Measurements from ENCODE around the gene TBX10.
"Not testable (repeated sequence)": the region's sequence is repeated elsewhere in the genome, so short reads cannot be mapped to it uniquely, and the experiment has no call there.

TBX10 gene
- long read RNA-seq, donor 1 = 0 reads
- long read RNA-seq, donor 2 = 0 reads
- long read RNA-seq, donor 3 = 0 reads
- long read RNA-seq, donor 4 = 0 reads
- long read RNA-seq, donor 5 = 0 reads
- long read RNA-seq, donor 6 = 0 reads
- long read RNA-seq, donor 7 = 0 reads
- long read RNA-seq, donor 8 = 0 reads

DNA sequence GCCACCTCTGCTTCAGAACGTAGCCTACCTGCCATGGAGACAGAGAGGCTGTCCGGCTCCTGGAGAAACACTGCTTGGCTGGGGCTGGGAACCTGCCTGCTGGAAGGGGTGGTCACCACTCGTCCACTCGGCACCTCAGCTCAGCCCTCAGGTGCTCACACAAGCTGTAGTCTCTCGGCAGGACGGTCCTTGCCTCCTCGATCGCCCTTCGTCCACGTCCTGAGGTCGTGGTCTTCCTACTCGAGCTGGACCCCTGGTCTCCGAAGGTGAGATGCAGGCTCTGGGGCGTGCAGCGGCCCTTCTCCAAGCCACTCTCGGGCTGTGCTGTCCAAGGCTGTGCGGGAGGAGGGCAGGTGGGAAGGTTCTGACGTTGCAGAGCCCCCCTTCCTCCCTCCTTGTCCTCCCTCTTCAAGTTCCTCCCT lies at the start of gene TBX10:
Gene TBX10, minus strand, starts transcription at position 326 of the 422 bp plus-strand sequence. Its CDS starts 291 bp downstream, at position 35.
- no peak for DNase-seq

DNA sequence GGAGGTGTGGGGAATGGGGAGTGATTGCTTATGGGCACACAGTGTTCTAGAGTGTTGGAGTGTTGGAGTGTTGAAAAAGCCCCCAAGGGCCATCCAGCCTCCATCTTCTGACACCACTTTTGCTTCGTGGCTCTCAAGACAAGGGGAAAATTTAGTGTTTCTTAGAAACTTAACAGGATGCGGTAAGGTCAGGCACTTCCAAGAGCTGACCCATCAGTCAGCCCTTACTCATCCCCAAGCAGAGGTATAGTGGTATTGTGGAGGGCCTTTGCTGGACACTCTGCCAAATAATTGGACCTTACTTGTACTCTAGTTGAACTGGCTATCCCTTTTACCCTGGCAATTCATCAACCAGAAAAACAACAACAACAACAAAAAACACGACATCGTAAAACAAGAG lies 49.6 kb upstream of the TBX10 start:
- DNase-seq = no peak

DNA sequence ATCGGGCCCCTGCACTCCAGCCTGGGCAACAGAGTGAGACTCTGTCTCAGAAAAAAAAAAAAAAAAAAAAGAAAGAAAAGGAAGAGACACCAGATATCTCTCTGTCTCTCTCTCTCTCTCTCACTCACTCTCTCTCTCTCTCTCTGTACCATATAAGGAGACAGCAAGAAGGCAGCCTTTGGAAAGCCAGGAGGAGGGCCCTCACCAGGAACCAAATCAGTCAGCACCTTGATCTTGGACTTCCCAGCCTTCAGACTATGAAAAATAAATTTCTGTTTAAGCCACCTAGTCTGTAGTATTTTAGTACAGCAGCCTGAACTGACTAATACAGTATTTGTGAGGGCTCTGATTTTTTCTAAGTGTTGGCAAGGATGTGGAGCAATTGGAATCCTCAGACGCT lies 48.4 kb upstream of the TBX10 start:
- DNase-seq = no peak

DNA sequence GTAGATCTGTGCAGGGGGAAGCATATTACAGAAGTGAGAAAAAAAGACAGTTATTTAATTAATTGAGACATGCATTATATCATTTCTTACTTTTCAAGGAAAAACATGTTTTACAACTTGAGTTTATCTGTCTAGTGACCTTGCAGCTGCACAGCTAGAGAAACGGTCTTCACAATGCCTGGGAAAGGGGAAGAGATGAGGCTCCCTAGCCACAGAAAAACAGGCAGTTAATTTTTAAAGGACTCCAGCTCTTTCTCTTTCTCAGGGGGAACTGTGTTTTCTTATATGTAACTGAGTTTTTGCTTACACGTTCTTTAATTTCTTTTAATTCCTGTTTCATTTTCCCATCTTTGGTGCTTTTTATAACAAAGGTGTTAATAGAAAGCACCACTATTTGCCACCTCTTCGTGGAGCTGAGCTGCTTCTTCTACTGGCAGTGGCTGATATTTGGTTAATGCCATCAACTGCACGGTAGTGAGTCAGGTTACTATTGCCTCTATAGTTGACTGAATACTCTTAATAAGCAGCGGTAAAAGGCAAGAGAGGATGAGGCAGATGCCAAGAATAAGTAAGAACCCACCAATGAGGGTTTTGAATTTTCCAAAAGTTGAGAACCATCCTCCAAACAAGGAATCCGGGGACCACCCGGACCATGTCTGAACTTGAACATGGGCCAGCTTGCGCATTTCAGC lies 46.2 kb upstream of the TBX10 start:
- DNase-seq = not testable (repeated sequence)

DNA sequence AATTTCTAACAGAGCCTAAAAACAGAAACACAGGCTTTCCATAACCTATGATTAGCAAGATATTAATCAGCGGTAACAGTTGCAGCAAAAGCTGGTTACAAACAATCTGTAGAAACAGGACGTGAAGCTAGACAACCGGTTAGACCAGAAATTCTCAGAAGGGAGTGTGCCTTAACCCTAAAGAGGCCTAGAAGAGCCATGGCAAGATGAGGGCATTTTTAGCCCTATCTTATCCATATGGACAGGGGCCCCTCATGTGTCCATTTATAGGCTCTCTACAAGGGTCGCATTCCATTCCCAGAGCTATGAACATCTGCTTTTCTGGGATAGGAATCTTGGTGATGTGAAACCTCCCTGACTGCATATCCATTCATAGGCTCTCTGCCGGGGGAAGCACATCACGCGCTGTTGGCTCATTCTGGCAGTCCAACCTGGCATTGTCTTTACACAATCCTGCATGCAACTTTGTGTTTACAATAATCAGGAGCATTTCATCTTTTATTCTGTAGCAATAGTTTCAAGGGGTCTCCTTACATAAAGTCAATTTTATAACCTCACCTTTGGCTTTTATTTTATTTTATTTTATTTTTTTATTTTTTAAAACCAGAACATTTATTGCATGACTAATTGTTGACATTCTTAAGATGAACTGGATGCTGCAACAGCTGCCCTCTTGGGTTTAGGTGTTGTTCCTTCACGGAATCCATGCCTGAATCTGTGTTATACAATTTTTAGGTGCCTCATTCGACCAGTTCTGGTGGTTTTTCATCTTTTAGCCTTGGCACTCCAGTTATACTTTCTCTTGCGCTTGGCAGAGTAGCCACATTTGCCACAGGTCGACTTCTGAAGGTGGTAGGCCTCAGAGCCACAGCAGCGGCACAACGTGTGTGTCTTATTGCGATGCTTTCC lies 42.8 kb upstream of the TBX10 start:
- DNase-seq = not testable (repeated sequence)

DNA sequence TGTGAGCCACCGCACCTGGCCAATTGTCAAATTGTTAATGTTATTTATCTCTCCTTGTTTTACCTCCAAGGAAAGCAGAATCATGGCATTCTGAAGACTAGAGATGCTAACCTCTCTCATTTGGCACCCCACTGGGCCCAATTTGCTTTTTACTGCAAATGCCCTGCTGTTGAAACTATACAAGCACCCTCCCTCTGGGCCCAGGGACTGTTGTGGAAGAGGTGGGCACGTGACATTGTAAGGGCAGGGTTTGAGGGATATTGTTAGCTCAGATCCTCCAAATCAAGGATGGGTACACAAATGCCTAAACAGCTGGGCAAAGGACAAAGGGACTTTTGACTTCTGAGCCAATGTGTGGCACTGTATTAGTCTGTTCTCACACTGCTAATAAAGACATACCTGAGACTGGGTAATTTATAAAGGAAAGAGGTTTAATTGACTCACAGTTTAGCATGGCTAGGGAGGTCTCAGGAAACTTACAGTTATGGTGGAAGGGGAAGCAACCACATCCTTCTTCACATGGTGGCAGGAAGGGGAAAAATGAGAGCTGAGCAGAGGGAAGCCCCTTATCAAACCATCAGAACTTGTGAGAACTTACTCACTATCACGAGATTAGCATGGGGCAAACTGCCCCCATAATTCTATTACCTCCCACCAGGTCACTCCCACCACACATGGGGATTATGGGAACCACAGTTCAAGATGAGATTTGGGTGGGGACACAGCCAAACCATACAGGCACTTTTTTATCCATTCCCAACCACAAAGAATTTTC lies 41.3 kb upstream of the TBX10 start:
- DNase-seq = no peak

DNA sequence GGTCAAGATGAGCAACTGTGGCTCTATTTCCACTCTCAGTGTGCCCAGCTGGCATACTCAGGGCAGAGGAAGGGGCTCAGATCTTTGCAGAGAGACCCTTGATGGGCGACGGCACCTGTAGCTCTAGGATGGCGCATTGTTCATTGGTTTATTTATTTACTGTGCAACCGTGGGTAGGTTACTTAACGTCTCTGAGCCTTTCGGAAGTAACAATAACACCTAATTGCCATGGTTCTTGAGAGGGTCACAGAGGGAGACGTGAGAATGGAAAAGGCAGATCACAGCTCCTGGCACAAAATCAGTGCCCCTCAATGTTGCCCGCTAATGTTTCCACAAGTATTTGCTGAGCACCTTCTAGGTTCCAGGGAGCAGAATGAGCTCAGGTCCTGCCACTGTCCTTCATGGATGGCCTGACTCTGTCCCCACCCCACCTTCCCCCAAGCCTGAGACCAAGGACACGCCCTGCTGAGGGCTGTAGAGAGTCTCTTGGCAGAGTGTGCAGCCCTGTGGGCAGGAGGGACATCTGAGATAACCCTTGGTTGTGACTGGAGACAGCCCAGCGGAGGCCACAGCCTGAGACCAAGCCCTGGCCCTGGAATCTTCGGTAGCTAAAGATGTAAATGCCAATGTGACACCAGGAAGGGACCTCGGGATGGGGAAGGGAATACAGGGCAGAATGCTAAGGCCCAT lies 35.6 kb upstream of the TBX10 start:
- no peak for DNase-seq

DNA sequence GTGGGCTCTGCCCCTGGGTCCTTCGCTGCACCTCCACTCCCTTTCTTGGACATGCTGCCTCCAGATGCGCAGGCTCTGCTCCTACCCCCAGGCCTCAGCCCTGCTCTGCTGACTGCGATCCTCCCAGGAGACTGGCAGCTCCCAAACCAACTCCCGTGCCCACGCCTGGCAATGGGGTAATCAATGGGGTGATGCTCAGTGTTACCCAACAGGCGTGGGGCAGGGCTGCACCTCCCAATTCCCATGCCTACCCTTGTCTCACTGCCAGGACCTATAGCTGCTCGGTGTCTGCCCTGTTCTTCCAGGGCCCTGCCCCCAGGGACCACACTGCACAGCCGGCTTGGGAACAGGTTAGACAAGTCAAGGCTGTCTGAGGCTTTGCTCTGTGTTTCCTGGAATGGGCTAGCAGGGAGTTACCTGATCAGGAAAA lies 34.9 kb upstream of the TBX10 start, which contains the start of gene ALDH3B2:
Gene ALDH3B2, minus strand, starts transcription at position 182 of the 430 bp plus-strand sequence. CDS start 7,688 bp downstream, outside the sequence.
- no peak for DNase-seq

DNA sequence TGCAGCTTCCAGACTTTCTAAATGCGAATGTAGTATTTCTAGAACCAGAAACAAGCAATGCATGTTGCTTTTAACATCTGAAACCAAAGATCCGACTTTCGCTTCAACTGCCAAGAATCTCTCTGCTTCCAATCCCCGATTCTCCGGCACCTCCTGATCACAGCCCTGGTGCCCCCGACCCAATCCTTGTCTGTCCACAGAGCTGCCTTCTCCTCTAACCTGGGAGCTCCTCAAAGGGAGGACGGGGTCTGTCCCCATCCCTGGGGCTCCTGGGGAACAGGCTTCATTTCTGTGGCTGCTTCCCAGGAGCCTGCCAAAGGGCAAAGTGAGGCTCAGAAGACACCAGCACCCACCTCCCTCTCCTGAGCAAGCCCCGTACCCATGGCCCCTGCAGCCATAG lies 34.3 kb upstream of the TBX10 start:
- no peak for DNase-seq

DNA sequence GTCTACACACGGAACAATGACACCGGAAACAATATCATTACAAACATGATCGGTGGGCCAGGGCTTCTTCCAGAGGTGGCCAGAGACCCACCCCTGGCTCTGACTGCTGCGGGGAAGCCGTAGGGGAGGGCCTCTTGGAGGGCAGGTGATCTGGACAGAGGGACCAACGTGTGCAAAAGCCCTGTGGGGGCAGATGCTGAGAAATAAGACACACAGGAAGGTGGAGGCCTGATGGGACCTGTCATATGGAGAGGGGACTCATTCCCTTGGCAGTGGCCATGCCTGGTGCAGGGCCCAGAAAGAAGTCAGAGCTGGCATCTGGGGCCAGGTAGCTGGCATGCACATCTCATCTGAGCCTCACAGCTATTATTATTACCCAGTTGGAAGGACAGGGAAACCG lies 33.8 kb upstream of the TBX10 start:
- DNase-seq = no peak

DNA sequence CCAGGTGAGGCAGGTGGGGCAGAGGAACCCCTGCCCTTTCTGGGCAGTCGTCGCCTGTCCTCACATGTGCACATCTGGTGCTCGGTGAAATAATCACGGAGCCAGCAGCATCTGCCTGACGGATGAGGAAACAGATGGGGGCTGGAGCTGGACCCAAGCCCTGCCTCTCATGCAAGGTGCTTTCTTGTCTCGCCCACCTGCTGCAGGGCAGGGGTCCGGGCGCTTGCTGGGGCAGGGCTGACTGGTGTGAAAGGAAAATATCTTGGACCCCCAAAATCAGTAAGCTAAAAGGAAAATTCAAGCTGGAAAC lies 31.6 kb upstream of the TBX10 start:
- no peak for DNase-seq

DNA sequence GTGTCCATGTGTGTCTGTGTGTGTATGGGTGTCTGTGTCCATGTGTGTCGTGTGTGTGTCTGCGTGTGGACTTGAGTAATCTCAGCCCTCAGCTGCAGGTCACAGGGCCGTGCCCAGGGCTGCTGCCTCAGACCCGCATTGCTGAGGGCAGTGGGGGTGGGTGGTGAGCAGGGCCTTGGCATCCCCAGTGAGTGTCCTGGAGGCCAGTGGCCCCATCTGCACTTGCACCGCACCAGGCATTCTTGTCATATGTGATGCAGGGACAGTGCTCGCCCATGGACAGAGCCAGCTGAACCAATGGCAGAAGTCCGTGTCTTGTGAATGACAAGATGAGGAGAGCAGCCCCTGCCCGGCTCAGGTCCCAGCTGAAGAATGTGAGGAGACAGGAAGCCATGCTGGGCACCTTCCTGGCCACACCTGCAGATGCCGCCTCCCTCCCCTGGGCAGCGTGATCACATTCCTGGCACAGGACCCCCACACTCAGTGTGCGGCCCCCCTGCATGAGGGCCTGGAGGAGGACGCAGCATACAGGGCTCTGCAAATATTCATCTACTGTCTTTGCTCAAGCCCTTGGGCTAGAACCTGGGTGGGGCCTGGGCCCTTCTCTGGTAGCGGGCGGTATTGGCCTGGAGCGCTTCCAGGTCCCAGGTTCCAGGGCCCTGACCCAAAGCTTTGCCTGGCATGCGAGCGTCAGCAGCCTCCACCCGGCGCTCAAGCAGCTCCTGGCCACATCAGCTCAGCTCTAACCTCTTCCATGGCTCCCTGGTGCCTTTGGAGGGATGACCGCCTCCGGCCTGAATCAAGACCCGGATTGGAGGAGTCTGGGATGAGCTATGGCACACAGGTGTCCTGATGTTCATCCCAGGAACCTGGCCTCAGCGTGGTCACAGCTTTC lies 31.0 kb upstream of the TBX10 start:
- no peak for DNase-seq

DNA sequence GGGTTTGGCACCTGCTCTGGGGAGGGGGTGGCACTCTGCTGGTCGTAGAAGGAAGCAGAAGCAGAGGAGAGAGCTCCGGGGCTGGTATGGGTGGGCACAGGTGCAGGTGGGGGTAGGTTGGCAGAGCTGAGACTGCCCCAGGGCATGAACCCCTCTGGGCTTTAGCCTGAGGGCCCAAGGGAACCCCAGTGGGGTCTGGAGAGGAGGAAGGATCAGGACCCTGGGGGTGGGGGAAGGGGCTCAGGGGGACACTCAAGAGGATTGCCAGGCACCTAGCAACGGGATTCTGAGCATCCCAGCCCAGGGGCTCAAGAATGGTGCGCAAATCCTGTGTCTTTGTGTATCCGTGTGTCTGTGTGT lies 28.6 kb upstream of the TBX10 start:
- DNase-seq = no peak

DNA sequence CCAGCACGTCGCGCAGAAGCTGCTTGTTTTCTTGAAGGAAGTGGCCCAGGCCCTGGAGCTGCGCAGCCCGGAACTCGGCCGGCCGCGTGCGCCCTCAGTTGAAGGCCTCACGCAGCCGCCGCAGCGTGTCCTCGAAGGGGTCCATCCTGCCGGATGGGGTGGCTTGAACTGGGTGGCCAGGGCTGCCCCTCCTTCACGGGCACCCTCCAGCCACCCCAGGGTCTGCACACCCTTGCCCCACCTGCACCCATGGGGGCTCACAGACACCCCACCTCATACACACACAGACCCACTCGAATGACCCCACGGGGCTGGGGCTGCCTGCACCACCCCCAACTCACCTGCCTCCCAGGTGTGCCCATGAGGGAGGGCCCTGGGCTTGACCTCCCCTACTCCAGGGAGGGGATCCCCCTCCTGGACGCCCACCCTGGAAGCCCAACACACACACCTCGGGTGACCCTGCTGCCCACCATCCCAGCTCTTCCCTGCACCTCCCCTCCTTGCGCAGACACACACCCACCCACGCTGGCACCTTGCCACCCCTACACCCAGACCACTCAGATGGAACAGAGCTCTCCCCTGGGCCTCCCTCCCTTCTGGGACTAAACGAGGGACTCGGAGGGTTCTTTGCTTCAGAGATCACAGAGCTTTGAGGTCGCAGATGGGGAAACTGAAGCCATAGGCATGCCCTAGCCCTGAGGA lies 28.1 kb upstream of the TBX10 start:
- DNase-seq = no peak

DNA sequence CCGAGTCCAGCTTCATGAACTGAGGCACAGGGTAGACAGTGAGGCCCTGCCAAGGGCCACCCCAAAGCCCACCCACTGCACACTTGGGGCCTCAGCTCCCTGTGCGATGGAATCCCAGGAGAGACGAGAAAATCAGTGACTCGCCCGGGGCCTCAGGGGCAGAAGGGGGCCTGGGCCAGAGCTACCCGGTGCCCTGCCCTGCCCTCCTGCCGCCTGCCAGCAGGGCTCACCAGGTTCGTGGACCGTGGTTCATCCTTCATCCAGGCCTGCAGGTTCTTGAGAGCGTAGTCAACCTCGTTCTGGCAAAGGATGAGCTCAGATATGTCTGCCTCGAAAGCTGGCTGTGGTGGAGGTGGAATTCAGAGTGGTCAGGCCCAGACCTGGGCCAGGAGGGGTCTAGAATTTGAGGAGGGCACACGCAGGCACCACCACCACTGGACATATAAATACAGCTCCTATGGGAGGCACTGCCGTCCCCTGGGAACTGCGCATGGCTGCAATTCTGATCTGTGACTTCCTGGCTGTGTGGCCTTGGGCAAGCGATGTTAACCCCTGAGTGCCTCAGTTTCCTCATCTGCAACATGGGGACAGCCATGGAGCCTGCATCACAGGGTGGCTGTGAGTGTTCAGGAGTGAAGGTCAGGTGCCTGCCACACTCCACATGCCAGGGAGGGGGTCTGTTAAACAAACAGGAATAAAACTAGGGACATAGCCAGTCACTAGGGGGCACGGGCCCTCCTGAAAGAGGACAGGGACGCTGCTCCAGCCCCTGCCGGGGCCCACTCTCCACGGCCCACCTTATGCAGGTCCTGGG lies 27.3 kb upstream of the TBX10 start:
- no peak for DNase-seq

DNA sequence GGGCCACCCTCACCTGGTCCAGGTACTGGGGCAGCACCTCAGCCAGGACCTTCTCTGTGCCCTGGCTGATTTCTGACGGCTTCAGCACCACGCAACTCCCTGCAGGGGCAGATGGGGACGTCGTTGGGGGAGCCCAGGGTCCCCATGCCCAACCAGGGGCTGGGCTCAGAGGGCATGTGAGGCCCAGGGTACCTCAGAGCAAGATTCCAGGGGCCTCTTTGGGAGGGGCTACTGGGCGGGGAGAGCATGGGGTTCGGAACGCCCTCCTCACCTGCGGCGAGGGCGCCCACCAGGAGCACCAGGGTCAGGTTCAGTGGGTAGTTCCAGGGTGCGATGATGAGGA lies 26.7 kb upstream of the TBX10 start:
- no peak for DNase-seq

DNA sequence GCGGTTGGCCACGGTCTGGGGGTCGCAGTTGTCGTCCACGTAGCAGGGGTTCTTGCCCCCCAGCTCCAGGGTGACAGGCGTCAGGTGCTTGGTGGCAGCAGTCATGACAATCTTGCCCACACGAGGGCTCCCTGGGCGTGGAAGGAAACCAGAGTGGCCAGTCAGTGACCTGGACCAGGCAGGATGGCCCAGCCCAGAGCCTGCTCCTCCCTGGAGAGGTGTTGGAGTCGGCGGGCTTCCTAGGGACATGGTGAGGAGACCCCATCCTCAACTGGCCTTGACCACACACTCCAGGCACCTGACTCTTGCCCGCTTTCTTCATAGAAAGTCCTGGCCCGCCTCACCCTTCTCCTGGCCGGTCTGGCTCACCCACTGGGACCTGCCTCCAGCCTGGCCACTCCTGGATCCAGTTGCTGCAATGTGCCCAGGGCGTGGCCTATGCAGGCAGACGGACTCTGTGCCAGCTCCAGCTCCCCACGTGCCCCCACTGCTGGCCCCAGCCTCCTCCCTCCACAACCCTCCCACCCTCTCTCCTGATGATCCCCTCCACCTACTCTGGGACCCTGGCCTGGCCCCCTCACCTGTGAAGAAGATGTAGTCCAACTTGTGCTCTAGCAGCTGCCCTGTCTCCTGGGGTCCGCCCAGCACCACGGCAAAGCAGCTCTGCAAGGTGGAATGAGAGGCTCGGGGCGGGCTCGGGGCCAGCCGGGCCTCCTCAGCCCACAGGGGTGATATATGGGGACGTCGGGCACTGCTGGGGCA lies 26.2 kb upstream of the TBX10 start:
- DNase-seq = no peak

DNA sequence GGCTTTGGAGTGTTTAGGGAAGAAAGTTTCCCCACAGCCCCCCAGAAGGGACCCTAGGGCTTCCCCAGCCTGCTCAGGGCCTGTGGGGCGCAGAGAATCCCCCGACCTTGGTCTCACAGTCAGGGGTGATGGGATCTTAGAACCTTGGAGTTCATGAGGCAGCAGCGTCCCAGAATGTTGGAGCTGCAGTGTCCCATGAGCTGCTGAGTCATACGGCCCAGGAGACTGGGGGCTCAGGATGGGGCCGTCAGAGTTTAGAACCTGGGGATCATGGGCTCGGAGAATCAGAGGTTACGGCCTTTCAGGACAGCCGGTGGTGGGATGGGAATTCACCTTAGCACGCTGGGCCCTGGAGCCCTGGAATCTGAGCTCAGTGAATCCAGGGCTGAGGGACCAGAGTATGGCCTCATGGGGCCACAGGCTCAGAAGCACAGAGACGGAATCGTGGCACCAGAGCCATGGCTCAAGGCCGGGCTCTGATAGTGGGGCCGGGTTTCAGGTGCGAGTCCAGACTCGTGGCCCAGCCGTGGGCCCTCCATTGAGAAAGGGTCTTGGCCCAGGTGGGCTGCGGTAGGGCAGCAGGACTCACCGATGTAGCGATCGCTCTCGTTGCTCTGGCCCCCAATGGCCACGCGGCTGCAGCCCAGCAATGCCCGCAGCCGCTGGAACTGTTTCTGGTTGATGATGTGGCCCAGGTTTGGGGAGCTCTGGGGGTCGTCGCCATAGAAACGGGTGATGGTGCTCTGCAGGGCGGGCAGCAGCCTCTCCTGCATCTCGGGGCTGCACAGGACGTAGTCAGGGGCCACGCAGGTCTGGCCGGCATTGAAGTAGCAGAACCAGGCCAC lies 25.4 kb upstream of the TBX10 start:
- DNase-seq = no peak

Measured in right kidney (tissue), 9 donors.